Esophagus muscularis mucosa (tissue), 3 donors: Measurements from ENCODE around the gene DESI1.

ENCODE experiments used
- CTCF ChIP-seq, 3 experiments: fragments of 200-600 bp in 2 of 3; fragments of 450-650 bp in 1 of 3; sonication (generic) in 2 of 3; IDR thresholded peaks; one replicate each; pipeline ENCODE4 v1.5.1; 2017 to 2019; ENCODE audit warnings: antibody characterized with exemption in 3 of 3, mild to moderate bottlenecking in 2 of 3, moderate library complexity in 1 of 3
- POLR2A ChIP-seq: fragments of 450-650 bp; IDR thresholded peaks from one replicate; pipeline ENCODE4 v1.6.1; 2017; ENCODE audit warnings: antibody characterized with exemption, moderate library complexity, mild to moderate bottlenecking, low read depth

- TF ChIP-seq CTCF (IDR thresholded peaks at IDR 0.05) (no peak), POLR2A (no peak)
Observed at GRCh38 chr22:41664951-41665350, 44.1 kb upstream of the DESI1 start.
